CD14-positive monocyte (primary cell): ENCODE data around the gene NOX3. TPM values are rescaled to one million over a fixed set of nuclear protein-coding genes. Genes with fewer than 3 reads are reported as not detected.

ENCODE experiments used
- DNase-seq, 3 donors: peaks; one replicate each; pipeline ENCODE4 v3.0.0-alpha.2; 2011 to 2022
- H2AFZ ChIP-seq: 2 replicates; pipeline ENCODE4 v1.6.0; 2012; ENCODE audit warnings: mild to moderate bottlenecking, low read depth, low read length, inconsistent platforms; ENCODE audit not compliant: insufficient read depth, poor library complexity, severe bottlenecking
- H3K27ac ChIP-seq, 2 donors: 1 replicate in 1 of 2; 2 replicates in 1 of 2; pipeline ENCODE4 v1.5.1; 2012 to 2013; ENCODE audit warnings: low read length in 2 of 2, control low read depth in 1 of 2, inconsistent platforms in 1 of 2, low read depth in 1 of 2, mild to moderate bottlenecking in 1 of 2
- H3K27me3 ChIP-seq, 2 donors: one replicate each; pipeline versions ENCODE4 v1.6.0 to v1.6.1; 2011 to 2013; ENCODE audit warnings: low read length in 2 of 2; ENCODE audit not compliant: control insufficient read depth in 2 of 2, insufficient read depth in 2 of 2
- H3K36me3 ChIP-seq, 2 donors: replicated peaks in 1 of 2; 1 replicate in 1 of 2; 2 replicates in 1 of 2; pipeline versions ENCODE4 v1.5.1 to v1.6.1; 2012 to 2013; ENCODE audit warnings: low read length in 2 of 2, control low read depth in 1 of 2, inconsistent platforms in 1 of 2, mild to moderate bottlenecking in 1 of 2; ENCODE audit not compliant: insufficient read depth in 2 of 2, control insufficient read depth in 1 of 2
- H3K4me1 ChIP-seq, 2 donors: 1 replicate in 1 of 2; 2 replicates in 1 of 2; pipeline versions ENCODE4 v1.5.1 to v1.6.1; 2012 to 2013; ENCODE audit warnings: low read length in 2 of 2, control low read depth in 1 of 2, inconsistent platforms in 1 of 2, mild to moderate bottlenecking in 1 of 2, moderate library complexity in 1 of 2; ENCODE audit not compliant: insufficient read depth in 2 of 2, control insufficient read depth in 1 of 2
- H3K4me2 ChIP-seq: replicated peaks from 2 replicates; pipeline ENCODE3; 2012; ENCODE audit warnings: low read length, moderate library complexity, mild to moderate bottlenecking; ENCODE audit not compliant: poor library complexity, severe bottlenecking; ENCODE audit errors: extremely low read depth
- H3K4me3 ChIP-seq, 3 experiments: fragments of 200-600 bp in 1 of 3; sonication (generic) in 1 of 3; replicated peaks in 1 of 3; 1 replicate in 2 of 3; 2 replicates in 1 of 3; pipeline ENCODE4 v1.5.1; 2011 to 2013; ENCODE audit warnings: low read length in 3 of 3, mild to moderate bottlenecking in 3 of 3, control low read depth in 2 of 3, low read depth in 2 of 3, inconsistent platforms in 1 of 3, moderate library complexity in 1 of 3
- H3K79me2 ChIP-seq: 2 replicates; pipeline ENCODE4 v1.6.0; 2012; ENCODE audit warnings: mild to moderate bottlenecking, control low read depth, inconsistent platforms, low read length, moderate library complexity; ENCODE audit not compliant: insufficient read depth
- H3K9ac ChIP-seq: 2 replicates; pipeline ENCODE4 v1.6.0; 2017; ENCODE audit warnings: low read length, mild to moderate bottlenecking; ENCODE audit not compliant: insufficient read depth, poor library complexity, severe bottlenecking
- H3K9me3 ChIP-seq, 2 donors: replicated peaks in 1 of 2; 1 replicate in 1 of 2; 2 replicates in 1 of 2; pipeline versions ENCODE4 v1.5.1 to v1.6.1; 2012 to 2013; ENCODE audit warnings: low read length in 2 of 2, control low read depth in 1 of 2; ENCODE audit not compliant: control insufficient read depth in 1 of 2, insufficient read depth in 1 of 2
- H4K20me1 ChIP-seq: 2 replicates; pipeline ENCODE4 v1.6.0; 2012; ENCODE audit warnings: mild to moderate bottlenecking, low read length, control low read depth, moderate library complexity; ENCODE audit not compliant: insufficient read depth
- H3K27ac Mint-ChIP-seq, 7 donors: one replicate each; pipeline ENCODE4 v1.8.0; 2020; ENCODE audit warnings: mild to moderate bottlenecking in 7 of 7, mixed read lengths in 7 of 7, moderate library complexity in 6 of 7, inconsistent platforms in 2 of 7
- H3K27me3 Mint-ChIP-seq, 3 donors: one replicate each; pipeline ENCODE4 v1.8.0; 2021 to 2022; ENCODE audit warnings: low read depth in 3 of 3, mild to moderate bottlenecking in 3 of 3, mixed read lengths in 3 of 3, moderate library complexity in 3 of 3, inconsistent platforms in 1 of 3
- H3K36me3 Mint-ChIP-seq, 2 donors: one replicate each; pipeline ENCODE4 v1.8.0; 2020; ENCODE audit warnings: mixed read lengths in 2 of 2, inconsistent platforms in 1 of 2, mild to moderate bottlenecking in 1 of 2
- H3K4me1 Mint-ChIP-seq: one replicate; pipeline ENCODE4 v1.8.0; 2020; ENCODE audit warnings: mild to moderate bottlenecking, mixed read lengths
- H3K4me3 Mint-ChIP-seq, 2 donors: one replicate each; pipeline ENCODE4 v1.8.0; 2020; ENCODE audit warnings: mild to moderate bottlenecking in 2 of 2, mixed read lengths in 2 of 2, moderate library complexity in 1 of 2
- H3K9me3 Mint-ChIP-seq, 7 donors: one replicate each; pipeline ENCODE4 v1.8.0; 2020 to 2022; ENCODE audit warnings: mixed read lengths in 7 of 7, mild to moderate bottlenecking in 6 of 7, moderate library complexity in 6 of 7, inconsistent platforms in 2 of 7
- WGBS: methylation state at CpG from one replicate; pipeline ENCODE4 v1.1.5; 2013; ENCODE audit warnings: missing lambda C conversion rate; ENCODE audit not compliant: insufficient coverage; 5-methylcytosine and 5-hydroxymethylcytosine counted together
- intact Hi-C, 2 donors: fragments of 100-400 bp; cut with micrococcal nuclease; formaldehyde crosslinking; loops; one replicate each; pipeline versions ENCODE4 v1.15.0 to v1.15.1; 2023
- polyA plus RNA-seq, 3 donors: library from polyadenylated mRNA; depleted of rRNA in 1 of 3; unstranded in 2 of 3; stranded (reverse) in 1 of 3; fragments of 300-500 nt in 2 of 3; fragments of >200 nt in 1 of 3; fragmentation: Illumina TruSeq in 2 of 3; gene quantifications; 1 replicate in 2 of 3; 2 replicates in 1 of 3; pipeline ENCODE4 v1.2.3, GENCODE V29; 2012 to 2021
- TF ChIP-seq, protein P1 (sequence below): fragments of 200-600 bp; IDR thresholded peaks from one replicate; pipeline ENCODE4 v1.8.0; 2022; ENCODE audit warnings: antibody characterized with exemption, mild to moderate bottlenecking

Gene NOX3
- polyA plus RNA-seq, 3 donors, result not detected

DNA sequence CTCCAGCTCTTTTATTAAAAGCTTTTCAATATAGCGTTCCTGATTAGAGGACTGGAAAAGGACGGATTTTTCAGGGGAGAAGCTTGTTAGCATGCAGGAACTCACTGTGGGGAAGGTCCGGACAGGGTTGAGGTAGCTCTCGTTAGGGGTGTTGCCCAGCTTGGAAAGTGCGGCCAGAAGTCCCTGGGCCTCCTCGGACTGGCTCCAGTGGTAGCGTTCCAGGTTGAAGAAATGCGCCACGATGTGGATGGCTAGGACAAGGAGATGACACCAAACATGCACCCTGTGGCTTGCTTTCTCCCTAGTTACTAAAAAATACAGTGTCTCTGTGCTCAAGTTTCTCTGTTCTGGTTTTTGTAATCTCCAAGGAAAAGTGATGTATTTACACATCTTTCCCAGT lies 12.5 kb downstream of the NOX3 start:
- WGBS, result 94% methylated on average over 9 of the region's 9 CpGs
- Histone ChIP-seq H2AFZ (no peak overlapping the region), H3K27me3 (no peaks in the 10 kb centered on the region), H4K20me1 (no peaks in the 10 kb centered on the region), H3K4me1 (no peaks in the 10 kb centered on the region), H3K4me3 (no peak overlapping the region), H3K4me2 (no peak overlapping the region), H3K36me3 (no peaks in the 10 kb centered on the region), H3K9me3 (no peaks in the 10 kb centered on the region), H3K27ac (no peak overlapping the region), H3K79me2 (no peaks in the 10 kb centered on the region), H3K9ac (no peak overlapping the region)
- Mint-ChIP-seq H3K9me3 (peaks cover 0 to 2% (median 0%) of the 10 kb centered on the region in 7 donors), H3K4me1 (no peaks in the 10 kb centered on the region), H3K4me3 (no peak overlapping the region), H3K27me3 (no peaks in the 10 kb centered on the region), H3K36me3 (no peaks in the 10 kb centered on the region), H3K27ac (no peak overlapping the region)
- no peak for DNase-seq
- intact Hi-C loops, result no loop called here
- TF ChIP-seq, protein P1, sequence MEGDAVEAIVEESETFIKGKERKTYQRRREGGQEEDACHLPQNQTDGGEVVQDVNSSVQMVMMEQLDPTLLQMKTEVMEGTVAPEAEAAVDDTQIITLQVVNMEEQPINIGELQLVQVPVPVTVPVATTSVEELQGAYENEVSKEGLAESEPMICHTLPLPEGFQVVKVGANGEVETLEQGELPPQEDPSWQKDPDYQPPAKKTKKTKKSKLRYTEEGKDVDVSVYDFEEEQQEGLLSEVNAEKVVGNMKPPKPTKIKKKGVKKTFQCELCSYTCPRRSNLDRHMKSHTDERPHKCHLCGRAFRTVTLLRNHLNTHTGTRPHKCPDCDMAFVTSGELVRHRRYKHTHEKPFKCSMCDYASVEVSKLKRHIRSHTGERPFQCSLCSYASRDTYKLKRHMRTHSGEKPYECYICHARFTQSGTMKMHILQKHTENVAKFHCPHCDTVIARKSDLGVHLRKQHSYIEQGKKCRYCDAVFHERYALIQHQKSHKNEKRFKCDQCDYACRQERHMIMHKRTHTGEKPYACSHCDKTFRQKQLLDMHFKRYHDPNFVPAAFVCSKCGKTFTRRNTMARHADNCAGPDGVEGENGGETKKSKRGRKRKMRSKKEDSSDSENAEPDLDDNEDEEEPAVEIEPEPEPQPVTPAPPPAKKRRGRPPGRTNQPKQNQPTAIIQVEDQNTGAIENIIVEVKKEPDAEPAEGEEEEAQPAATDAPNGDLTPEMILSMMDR, result no peak

DNA sequence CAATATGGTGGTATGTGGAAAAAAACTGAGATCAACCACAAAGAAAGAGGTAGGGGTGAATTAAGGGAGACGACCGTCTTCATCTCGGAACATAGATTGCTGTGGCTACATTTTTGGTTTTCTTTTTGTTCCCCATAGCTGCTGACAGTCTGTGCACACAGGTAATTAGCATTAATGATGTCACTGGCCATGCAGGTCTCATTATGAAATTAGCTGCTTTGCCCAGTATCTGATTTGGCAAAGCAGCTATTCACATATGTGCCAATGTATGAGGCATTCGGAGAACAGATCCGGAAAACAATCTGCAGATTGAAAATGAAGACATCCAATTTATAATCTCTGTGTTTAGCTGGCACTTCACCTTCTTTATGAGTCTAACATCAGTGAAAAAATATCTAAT lies 13.1 kb downstream of the NOX3 start:
- H3K9ac ChIP-seq, result no peak overlapping the region
- Mint-ChIP-seq H3K9me3 (peaks cover 0 to 2% (median 0%) of the 10 kb centered on the region in 7 donors), H3K27ac (no peak overlapping the region), H3K27me3 (no peaks in the 10 kb centered on the region), H3K4me3 (no peak overlapping the region), H3K4me1 (no peaks in the 10 kb centered on the region), H3K36me3 (no peaks in the 10 kb centered on the region)
- H4K20me1 ChIP-seq, result no peaks in the 10 kb centered on the region
- H3K9me3 ChIP-seq, result no peaks in the 10 kb centered on the region
- intact Hi-C loops, result no loop called here
- H3K4me3 ChIP-seq, result no peak overlapping the region
- TF ChIP-seq, protein P1, result no peak
- no peak overlapping the region for H2AFZ ChIP-seq
- no peaks in the 10 kb centered on the region for H3K79me2 ChIP-seq
- H3K4me1 ChIP-seq, result no peaks in the 10 kb centered on the region
- DNase-seq, result no peak
- no peaks in the 10 kb centered on the region for H3K36me3 ChIP-seq
- no peaks in the 10 kb centered on the region for H3K27me3 ChIP-seq
- no peak overlapping the region for H3K27ac ChIP-seq
- no peak overlapping the region for H3K4me2 ChIP-seq
- 100% methylated on average over 3 of the region's 5 CpGs for WGBS
